T-helper 1 cell treated with Interleukin-12 subunit alpha and Interleukin-12 subunit beta and Interleukin-4 antibody, amounts not matched to agents 30 μg/mL and 1 μg/mL, for 36 hours (primary cell): ENCODE results near the gene LRIG2.
"Not testable (repeated sequence)": the region's sequence is repeated elsewhere in the genome, so short reads cannot be mapped to it uniquely, and the experiment has no call there.

Source experiments
- H3K27ac Mint-ChIP-seq: one replicate; pipeline ENCODE4 v1.8.0; 2021; ENCODE audit warnings: mild to moderate bottlenecking, mixed read lengths
- H3K27me3 Mint-ChIP-seq: one replicate; pipeline ENCODE4 v1.8.0; 2021; ENCODE audit warnings: low read depth, mixed read lengths
- H3K36me3 Mint-ChIP-seq: one replicate; pipeline ENCODE4 v1.8.0; 2021; ENCODE audit warnings: low read depth, mixed read lengths
- H3K4me1 Mint-ChIP-seq: one replicate; pipeline ENCODE4 v1.8.0; 2021; ENCODE audit warnings: low read depth, mixed read lengths
- H3K4me3 Mint-ChIP-seq: one replicate; pipeline ENCODE4 v1.8.0; 2021; ENCODE audit warnings: mild to moderate bottlenecking, moderate library complexity, mixed read lengths
- H3K9me3 Mint-ChIP-seq: one replicate; pipeline ENCODE4 v1.8.0; 2021; ENCODE audit warnings: mixed read lengths

LRIG2 gene

DNA sequence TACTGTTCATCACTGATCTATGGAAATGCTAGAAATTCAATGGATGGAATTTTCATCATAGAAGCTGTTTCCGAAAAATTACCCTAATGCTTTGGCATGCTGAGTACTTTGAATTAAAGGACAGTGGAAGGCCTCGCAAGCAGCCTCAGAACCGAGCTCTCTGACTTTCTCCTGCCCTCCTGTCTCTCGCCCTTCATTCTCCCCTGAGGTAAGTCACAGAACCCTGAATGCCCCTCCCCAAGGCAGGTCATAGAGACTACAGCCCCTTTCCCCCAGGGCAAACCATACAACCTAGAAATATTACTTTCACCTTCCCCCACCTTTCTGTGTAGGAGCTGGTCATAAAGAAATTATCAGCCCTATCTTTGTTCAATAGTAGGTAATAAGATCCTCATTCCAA, 74.8 kb downstream of the LRIG2 start:
- H3K27me3 Mint-ChIP-seq = no peaks in the 10 kb centered on the region
- no peaks in the 10 kb centered on the region for H3K36me3 Mint-ChIP-seq
- H3K4me3 Mint-ChIP-seq = no peak overlapping the region
- H3K9me3 Mint-ChIP-seq = no peaks in the 10 kb centered on the region
- no peak overlapping the region for H3K27ac Mint-ChIP-seq
- peaks cover 17% of the 10 kb centered on the region for H3K4me1 Mint-ChIP-seq

DNA sequence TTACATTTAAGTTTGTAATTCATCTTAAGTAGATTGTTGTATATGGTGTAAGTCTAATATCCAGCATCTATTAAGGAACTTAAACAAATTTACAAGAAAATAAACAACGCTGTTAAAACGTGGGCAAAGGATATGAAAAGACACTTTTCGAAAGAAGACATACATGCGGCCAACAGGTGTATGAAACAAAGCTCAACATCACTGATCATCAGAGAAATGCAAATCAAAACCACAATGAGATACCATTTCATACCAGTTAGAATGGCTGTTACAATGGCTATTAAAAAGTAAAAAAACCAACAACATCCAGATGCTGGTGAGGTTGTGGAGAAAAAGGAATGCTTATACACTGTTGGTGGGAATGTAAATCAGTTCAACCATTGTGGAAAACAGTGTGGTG, 77.5 kb downstream of the LRIG2 start:
- H3K36me3 Mint-ChIP-seq, H3K9me3 Mint-ChIP-seq, H3K4me3 Mint-ChIP-seq, H3K27me3 Mint-ChIP-seq, H3K27ac Mint-ChIP-seq: not testable (repeated sequence)
- peaks cover 14% of the 10 kb centered on the region for H3K4me1 Mint-ChIP-seq

DNA sequence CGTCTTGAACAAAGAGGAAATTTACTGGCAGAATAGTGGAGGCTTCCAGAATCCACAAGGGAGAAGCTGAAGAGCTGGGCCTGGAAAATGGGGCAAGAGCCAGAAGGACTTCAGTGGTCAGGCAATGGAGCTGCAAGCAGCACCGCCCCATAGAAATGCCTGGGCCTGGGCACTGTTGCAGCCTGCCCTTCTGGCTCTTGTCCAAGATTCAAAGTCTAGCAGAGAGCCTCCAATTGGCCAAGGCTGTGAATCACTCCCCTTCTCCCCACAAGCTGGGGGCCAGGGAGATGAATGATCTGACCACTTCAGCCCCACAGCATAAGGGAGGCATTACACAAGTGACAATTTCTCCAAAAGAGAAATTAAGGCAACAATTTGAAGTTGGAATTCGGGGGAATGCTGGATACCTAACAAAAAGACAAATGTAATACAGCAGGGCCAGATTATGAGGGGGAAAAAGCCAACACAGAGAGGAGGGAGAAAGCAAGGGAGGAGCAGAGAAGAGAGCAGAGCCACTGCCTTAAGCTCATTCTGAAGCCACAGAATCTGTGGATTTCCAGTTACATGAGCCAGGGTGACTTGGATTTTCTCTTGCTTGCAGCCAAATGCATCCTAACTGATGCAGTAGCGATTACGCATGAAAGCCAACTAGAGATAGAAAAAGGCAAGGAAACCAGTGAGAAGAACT, 80.3 kb downstream of the LRIG2 start:
- Mint-ChIP-seq H3K4me1 (no peaks in the 10 kb centered on the region), H3K9me3 (peaks cover 4% of the 10 kb centered on the region), H3K27ac (no peak overlapping the region)

DNA sequence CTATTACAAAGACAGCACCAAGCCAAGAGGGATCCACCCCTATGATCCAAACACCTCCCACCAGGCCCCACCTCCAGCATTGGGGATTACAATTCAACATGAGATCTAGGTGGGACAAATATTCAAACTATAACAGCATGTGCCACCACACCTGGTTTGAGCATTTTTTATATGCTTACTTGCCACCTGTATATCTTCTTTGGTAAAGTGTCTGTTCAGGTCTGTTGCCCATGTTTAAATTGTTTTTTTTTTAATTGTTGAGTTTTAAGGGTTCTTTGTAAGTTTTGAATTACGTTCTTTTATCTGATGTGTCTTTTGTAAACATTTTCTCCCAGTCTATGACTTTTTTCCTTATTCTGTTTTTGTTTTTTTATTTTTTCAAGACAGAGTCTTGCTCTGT, 83.4 kb downstream of the LRIG2 start:
- no peaks in the 10 kb centered on the region for H3K36me3 Mint-ChIP-seq
- no peak overlapping the region for H3K4me3 Mint-ChIP-seq
- no peaks in the 10 kb centered on the region for H3K4me1 Mint-ChIP-seq
- peak overlapping the region; percentile 14 for H3K27ac Mint-ChIP-seq
- H3K9me3 Mint-ChIP-seq = peaks cover 4% of the 10 kb centered on the region
- H3K27me3 Mint-ChIP-seq = peaks cover 3% of the 10 kb centered on the region

More for the DNA sequence above, 80.3 kb downstream of the LRIG2 start:
- H3K4me3 Mint-ChIP-seq = no peak overlapping the region
- H3K27me3 Mint-ChIP-seq = peaks cover 3% of the 10 kb centered on the region
- H3K36me3 Mint-ChIP-seq = no peaks in the 10 kb centered on the region

DNA sequence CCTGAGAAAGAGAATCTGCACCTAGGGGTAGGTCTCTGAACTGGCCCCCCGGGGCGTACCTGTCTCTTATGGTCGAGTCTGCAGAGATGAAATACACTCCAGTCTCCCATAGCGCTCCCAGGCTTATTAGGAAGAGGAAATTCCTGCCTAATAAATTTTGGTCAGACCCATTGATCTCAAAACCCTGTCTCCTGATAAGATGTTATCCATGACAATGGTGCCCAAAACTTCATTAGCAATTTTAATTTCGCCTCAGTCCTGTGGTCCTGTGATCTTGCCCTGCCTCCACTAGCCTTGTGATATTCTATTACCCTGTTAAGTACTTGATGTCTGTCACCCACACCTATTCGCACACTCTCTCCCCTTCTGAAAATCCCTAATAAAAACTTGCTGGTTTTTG, 85.7 kb downstream of the LRIG2 start:
- H3K27me3 Mint-ChIP-seq, H3K27ac Mint-ChIP-seq, H3K9me3 Mint-ChIP-seq, H3K36me3 Mint-ChIP-seq, H3K4me1 Mint-ChIP-seq, H3K4me3 Mint-ChIP-seq: not testable (repeated sequence)

DNA sequence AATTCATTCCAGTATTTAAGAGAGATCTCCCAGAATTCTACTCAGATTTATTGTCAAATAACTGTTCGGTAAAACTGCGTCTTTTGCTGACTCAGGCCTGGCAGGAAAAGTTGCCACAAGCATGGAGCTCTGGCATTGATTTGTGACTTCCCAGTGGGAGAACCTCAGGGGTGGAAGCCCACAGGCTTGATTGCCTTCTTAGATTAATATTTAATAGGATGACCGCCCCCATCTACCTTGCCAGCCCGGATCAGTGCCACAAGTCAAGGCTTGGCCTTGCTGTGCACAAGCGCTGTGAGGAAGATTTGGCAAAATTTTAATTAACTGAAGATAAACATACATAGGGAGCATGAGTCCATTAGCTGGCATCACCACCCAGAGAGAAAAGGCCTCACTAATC, 93.5 kb downstream of the LRIG2 start:
- Mint-ChIP-seq H3K4me3 (no peak overlapping the region), H3K27me3 (peaks cover 5% of the 10 kb centered on the region), H3K27ac (no peak overlapping the region), H3K9me3 (peaks cover under 1% of the 10 kb centered on the region), H3K4me1 (no peaks in the 10 kb centered on the region), H3K36me3 (no peaks in the 10 kb centered on the region)

DNA sequence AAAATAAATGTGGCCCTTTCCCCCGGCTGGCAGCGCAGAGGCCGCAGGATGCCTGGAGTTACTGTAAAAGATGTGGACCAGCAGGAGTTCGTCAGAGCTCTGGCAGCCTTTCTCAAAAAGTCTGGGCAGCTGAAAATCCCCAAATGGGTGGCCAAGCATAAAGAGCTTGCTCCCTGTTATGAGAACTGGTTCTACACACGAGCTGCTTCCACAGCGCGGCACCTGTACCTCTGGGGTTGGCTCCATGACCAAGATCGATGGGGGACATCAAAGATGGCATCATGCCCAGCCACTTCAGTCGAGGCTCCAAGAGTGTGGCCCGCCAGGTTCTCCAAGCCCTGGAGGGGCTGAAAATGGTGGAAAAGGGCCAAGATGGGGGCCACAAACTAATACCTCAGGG, 95.9 kb downstream of the LRIG2 start:
- Mint-ChIP-seq H3K4me1 (no peaks in the 10 kb centered on the region), H3K4me3 (no peak overlapping the region), H3K27ac (no peak overlapping the region), H3K27me3 (no peaks in the 10 kb centered on the region), H3K9me3 (peaks cover 7% of the 10 kb centered on the region), H3K36me3 (peaks cover 2% of the 10 kb centered on the region)

DNA sequence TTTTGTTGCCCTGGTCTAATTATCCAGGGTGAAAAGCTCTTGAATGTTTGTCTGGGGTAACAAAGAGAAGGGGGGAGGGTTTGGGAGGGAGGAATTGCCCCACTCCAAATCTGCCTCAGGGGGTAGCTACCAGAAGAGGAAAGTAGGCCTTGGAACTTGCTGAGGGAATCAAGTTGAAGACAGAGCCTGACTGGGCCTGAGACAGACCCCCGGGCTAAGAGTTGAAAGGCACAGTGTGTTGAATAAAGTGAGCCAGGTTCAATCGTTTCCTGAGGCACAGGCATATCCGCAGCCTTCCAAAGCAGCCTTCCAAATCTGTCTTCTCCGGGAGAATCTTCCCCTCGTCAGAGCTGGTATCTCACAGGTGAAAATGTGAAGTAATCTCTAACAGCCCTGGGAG, 96.6 kb downstream of the LRIG2 start:
- Mint-ChIP-seq H3K27ac (no peak overlapping the region), H3K9me3 (peaks cover 7% of the 10 kb centered on the region), H3K27me3 (no peaks in the 10 kb centered on the region), H3K36me3 (peaks cover 2% of the 10 kb centered on the region), H3K4me3 (no peak overlapping the region), H3K4me1 (no peaks in the 10 kb centered on the region)

DNA sequence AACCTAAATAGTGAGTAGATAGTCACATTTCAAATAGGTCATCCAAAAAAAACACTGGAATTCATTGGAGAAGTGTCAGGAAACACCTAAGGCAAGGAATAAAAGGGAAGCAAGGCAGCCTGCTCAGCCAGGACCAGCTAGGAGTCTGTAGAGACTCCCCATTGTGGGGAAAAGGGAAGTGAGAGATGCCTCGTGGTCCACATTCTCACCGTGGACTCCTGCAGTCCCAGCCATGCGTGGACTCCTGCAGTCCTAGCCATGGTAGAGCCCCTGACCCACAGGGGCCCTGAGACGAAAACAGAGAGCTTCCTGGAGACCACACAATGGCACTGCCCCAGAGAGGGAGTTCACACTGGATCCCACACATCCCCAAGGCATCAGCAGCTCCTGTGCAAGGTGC, 97.5 kb downstream of the LRIG2 start:
- peaks cover 2% of the 10 kb centered on the region for H3K36me3 Mint-ChIP-seq
- H3K4me1 Mint-ChIP-seq = no peaks in the 10 kb centered on the region
- no peak overlapping the region for H3K4me3 Mint-ChIP-seq
- H3K9me3 Mint-ChIP-seq = peaks cover 7% of the 10 kb centered on the region
- no peak overlapping the region for H3K27ac Mint-ChIP-seq
- H3K27me3 Mint-ChIP-seq = no peaks in the 10 kb centered on the region

DNA sequence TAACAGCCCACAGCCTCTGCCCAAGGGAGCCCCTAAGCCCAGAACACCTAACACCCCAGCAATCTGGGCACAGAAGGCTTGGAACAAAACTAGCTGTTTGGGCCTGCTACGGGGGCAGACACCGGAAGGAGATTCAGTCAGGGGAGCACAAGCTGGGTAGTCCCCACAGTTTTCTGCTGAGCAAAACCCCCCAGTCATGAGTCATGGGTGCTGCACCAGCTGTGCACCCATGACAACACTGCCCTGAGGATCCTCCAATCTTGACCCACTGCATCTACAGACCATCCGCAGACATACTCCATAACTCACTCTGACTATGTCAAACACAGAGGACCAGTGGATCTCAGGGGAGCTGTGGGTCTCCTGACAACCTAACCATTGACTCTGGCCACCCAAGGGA, 105.1 kb downstream of the LRIG2 start:
- H3K27me3 Mint-ChIP-seq = peaks cover 26% of the 10 kb centered on the region
- no peak overlapping the region for H3K4me3 Mint-ChIP-seq
- H3K9me3 Mint-ChIP-seq = no peaks in the 10 kb centered on the region
- no peaks in the 10 kb centered on the region for H3K36me3 Mint-ChIP-seq
- H3K27ac Mint-ChIP-seq = no peak overlapping the region
- no peaks in the 10 kb centered on the region for H3K4me1 Mint-ChIP-seq

DNA sequence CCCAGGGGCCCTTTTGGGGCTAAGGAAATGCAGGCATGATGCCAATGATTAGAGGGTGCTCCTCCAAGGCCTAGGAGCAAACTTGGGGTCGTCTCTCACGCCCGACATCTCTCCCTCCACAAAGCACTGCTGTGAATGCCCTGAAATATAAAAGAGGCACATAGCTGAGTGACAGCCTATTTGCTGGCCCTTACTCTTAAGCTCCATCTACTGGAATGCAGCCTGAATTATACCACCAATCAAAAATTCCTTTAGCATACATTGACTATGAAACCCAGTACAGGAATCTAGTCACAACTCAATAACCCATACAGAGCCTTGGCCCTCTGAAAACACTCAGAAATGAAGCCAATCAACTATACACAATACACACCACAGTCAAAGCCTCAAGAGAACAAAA, 105.5 kb downstream of the LRIG2 start:
- Mint-ChIP-seq H3K9me3 (no peaks in the 10 kb centered on the region), H3K27me3 (peaks cover 26% of the 10 kb centered on the region), H3K4me3 (no peak overlapping the region), H3K36me3 (no peaks in the 10 kb centered on the region), H3K27ac (no peak overlapping the region), H3K4me1 (no peaks in the 10 kb centered on the region)
